ENCODE measurements around the gene SERPINB1. TPM values are rescaled to one million over a fixed set of nuclear protein-coding genes. Genes with fewer than 3 reads are reported as not detected.
"Not testable (repeated sequence)": the region's sequence is repeated elsewhere in the genome, so short reads cannot be mapped to it uniquely, and the experiment has no call there.

Gene SERPINB1
- total RNA-seq, 5 donors from 2014 or later (not counting 1 experiment from before 2014, with no cell fraction given): 40.3 to 60.9 (median 50.7) TPM

DNA sequence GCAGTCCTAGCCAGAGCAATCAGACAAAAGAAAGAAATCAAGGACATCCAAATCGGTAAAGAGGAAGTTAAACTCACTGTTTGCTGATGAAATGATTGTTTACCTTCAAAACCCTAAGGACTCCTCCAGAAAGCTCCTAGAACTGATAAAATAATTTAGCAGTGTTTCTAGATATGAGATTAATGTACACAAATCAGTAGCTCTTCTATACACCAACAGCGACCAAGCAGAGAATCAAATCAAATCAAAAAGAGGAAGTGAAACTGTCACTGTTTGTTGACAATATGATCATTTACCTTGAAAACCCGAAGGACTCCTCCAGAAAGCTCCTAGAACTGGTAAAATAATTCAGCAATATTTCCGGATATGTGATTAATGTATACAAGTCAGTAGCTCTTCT is 39.8 kb upstream of the SERPINB1 start:
- Histone ChIP-seq H3K27me3 (replicated peaks in 1 of 2; ENCODE audit: control insufficient read depth in 2 of 2, extremely low read depth in 1 of 2, insufficient read depth in 2 of 2, low read length in 1 of 2) (no peaks in the 10 kb centered on the region), H3K9me3 (no peaks in the 10 kb centered on the region), H3K36me3 (ENCODE audit: control insufficient read depth in 2 of 2, extremely low read depth in 1 of 2, insufficient read depth in 1 of 2, low read length in 1 of 2) (no peaks in the 10 kb centered on the region), H3K27ac (ENCODE audit: low read length) (peak overlapping the region; percentile 66), H3K4me1 (ENCODE audit: control insufficient read depth in 1 of 2, extremely low read depth in 1 of 2, insufficient read depth in 2 of 2, low read length in 2 of 2) (peaks cover 24 to 39% of the 10 kb centered on the region in 2 experiments), H3K4me3 (ENCODE audit: control insufficient read depth in 1 of 2, extremely low read depth in 1 of 2, low read length in 1 of 2) (peak overlapping the region in 1 of 2 donors; percentile 35)
- Mint-ChIP-seq H3K36me3 (peaks cover 7% of the 10 kb centered on the region), H3K27ac (peak overlapping the region; percentile 78 to 92), H3K27me3 (no peaks in the 10 kb centered on the region), H3K4me3 (peak overlapping the region; percentile 66 to 74 (median 67)), H3K4me1 (peaks cover 83 to 87% (median 85%) of the 10 kb centered on the region in 3 donors), H3K9me3 (peaks cover 0 to 6% (median 0%) of the 10 kb centered on the region in 3 donors)
- ChIA-PET POLR2A (interaction anchor here in 1 of 2 donors (0.8 kb wide), 1 partner anchor 10 kb away, joined by 3 read pairs; no protein-coding TSS in a partner anchor), CTCF (interaction anchor here (0.6 to 0.8 kb wide), 4 partner anchors 13 to 61 kb away, joined by 3 to 4 read pairs (median 3); no protein-coding TSS in a partner anchor)
- ATAC-seq (replicated peaks in 1 of 4) (peak in 1 of 4 experiments; percentile 28), DNase-seq (no peak)
- 0% methylated on average over 1 of the region's 4 CpGs for WGBS (ENCODE audit: insufficient coverage)

- ATAC-seq (replicated peaks in 1 of 4): peak in 3 of 4 experiments; percentile 25 to 55 (median 47)
- peak overlapping the region; percentile 57 for H3K27ac ChIP-seq (ENCODE audit: low read length)
- not testable (repeated sequence) for H3K36me3 ChIP-seq (ENCODE audit: control insufficient read depth in 2 of 2, extremely low read depth in 1 of 2, insufficient read depth in 1 of 2, low read length in 1 of 2)
These were observed 38.5 kb upstream of the SERPINB1 start for GRCh38 chr6:2880156-2880555.

DNA sequence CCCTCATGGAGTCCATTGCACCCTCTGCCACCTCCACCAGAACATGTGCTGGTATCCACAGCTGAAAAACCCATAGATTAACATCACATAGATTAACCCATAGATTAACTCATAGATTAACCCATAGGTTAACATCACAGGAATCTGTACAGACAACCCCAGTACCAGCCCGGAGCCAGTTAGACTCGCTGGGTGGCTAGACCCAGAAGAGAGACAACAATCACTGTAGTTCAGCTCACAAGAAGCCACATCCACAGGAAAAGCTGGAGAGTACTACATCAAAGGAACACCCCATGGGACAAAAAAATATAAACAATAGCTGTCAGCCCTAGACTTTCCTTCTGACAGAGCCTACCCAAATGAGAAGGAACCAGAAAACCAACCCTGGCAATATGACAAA is 36.3 kb upstream of the SERPINB1 start:
- H3K4me1 Mint-ChIP-seq: peaks cover 82 to 85% (median 82%) of the 10 kb centered on the region in 3 donors
- peak overlapping the region; percentile 79 for H3K27ac ChIP-seq (ENCODE audit: low read length)
- H3K9me3 Mint-ChIP-seq: peaks cover 0 to 6% (median 0%) of the 10 kb centered on the region in 3 donors
- peaks cover 35 to 42% of the 10 kb centered on the region in 2 experiments for H3K4me1 ChIP-seq (ENCODE audit: control insufficient read depth in 1 of 2, extremely low read depth in 1 of 2, insufficient read depth in 2 of 2, low read length in 2 of 2)
- H3K27ac Mint-ChIP-seq: peak overlapping the region; percentile 94 to 99
- H3K4me3 Mint-ChIP-seq: peak overlapping the region; percentile 61 to 86 (median 66)
- H3K27me3 ChIP-seq (replicated peaks in 1 of 2; ENCODE audit: control insufficient read depth in 2 of 2, extremely low read depth in 1 of 2, insufficient read depth in 2 of 2, low read length in 1 of 2): no peaks in the 10 kb centered on the region
- no peaks in the 10 kb centered on the region for H3K9me3 ChIP-seq
- POLR2A ChIA-PET: interaction anchor here (0.5 to 1.5 kb wide), 7 partner anchors 10 to 63 kb away, joined by 3 to 5 read pairs (median 4); no protein-coding TSS in a partner anchor
- DNase-seq: peak in 8 of 35 experiments; percentile 31 to 56 (median 40)
- ATAC-seq (replicated peaks in 1 of 4): peak; percentile 25 to 51 (median 44)
- CTCF ChIA-PET: interaction anchor here (0.8 to 2.2 kb wide), 12 partner anchors 9 to 36 kb away, joined by 3 to 26 read pairs (median 4); partner anchors contain the start of genes SERPINB1 (in 1 of the 2) and SERPINB9 (in 1 of the 2)
- H3K27me3 Mint-ChIP-seq: no peaks in the 10 kb centered on the region
- no CpG with 5 or more reads among the region's 2 CpGs for WGBS (ENCODE audit: insufficient coverage)
- H3K36me3 ChIP-seq (ENCODE audit: control insufficient read depth in 2 of 2, extremely low read depth in 1 of 2, insufficient read depth in 1 of 2, low read length in 1 of 2): no peaks in the 10 kb centered on the region
- no peaks in the 10 kb centered on the region for H3K36me3 Mint-ChIP-seq
- no peak overlapping the region for H3K4me3 ChIP-seq (ENCODE audit: control insufficient read depth in 1 of 2, extremely low read depth in 1 of 2, low read length in 1 of 2)

More at GRCh38 chr6:2880156-2880555, 38.5 kb upstream of the SERPINB1 start:
- not testable (repeated sequence) for H3K36me3 Mint-ChIP-seq; H3K27me3 Mint-ChIP-seq; H3K27me3 ChIP-seq (replicated peaks in 1 of 2; ENCODE audit: control insufficient read depth in 2 of 2, extremely low read depth in 1 of 2, insufficient read depth in 2 of 2, low read length in 1 of 2); H3K9me3 Mint-ChIP-seq; H3K9me3 ChIP-seq
- H3K4me1 ChIP-seq (ENCODE audit: control insufficient read depth in 1 of 2, extremely low read depth in 1 of 2, insufficient read depth in 2 of 2, low read length in 2 of 2): peaks cover 30 to 35% of the 10 kb centered on the region in 2 experiments
- no CpG with 5 or more reads among the region's 2 CpGs for WGBS (ENCODE audit: insufficient coverage)
- peaks cover 75 to 81% (median 77%) of the 10 kb centered on the region in 3 donors for H3K4me1 Mint-ChIP-seq
- H3K4me3 ChIP-seq (ENCODE audit: control insufficient read depth in 1 of 2, extremely low read depth in 1 of 2, low read length in 1 of 2): peak overlapping the region in 1 of 2 donors; percentile 35
- POLR2A ChIA-PET: interaction anchor here in 1 of 2 donors (1.3 kb wide), 1 partner anchor 21 kb away, joined by 3 read pairs; no protein-coding TSS in a partner anchor
- peak in 3 of 35 experiments; percentile 33 to 62 (median 47) for DNase-seq
- CTCF ChIA-PET: interaction anchor here in 1 of 2 donors (0.7 to 1.2 kb wide), 3 partner anchors 10 to 33 kb away, joined by 3 to 7 read pairs (median 5); no protein-coding TSS in a partner anchor
- H3K4me3 Mint-ChIP-seq: peak overlapping the region; percentile 66 to 74 (median 67)
- H3K27ac Mint-ChIP-seq: peak overlapping the region; percentile 78 to 92

GRCh38 chr6:2877057-2877882 is 35.6 kb upstream of the SERPINB1 start:
- peak overlapping the region; percentile 79 for H3K27ac ChIP-seq (ENCODE audit: low read length)
- ATAC-seq (replicated peaks in 1 of 4): no peak

DNA sequence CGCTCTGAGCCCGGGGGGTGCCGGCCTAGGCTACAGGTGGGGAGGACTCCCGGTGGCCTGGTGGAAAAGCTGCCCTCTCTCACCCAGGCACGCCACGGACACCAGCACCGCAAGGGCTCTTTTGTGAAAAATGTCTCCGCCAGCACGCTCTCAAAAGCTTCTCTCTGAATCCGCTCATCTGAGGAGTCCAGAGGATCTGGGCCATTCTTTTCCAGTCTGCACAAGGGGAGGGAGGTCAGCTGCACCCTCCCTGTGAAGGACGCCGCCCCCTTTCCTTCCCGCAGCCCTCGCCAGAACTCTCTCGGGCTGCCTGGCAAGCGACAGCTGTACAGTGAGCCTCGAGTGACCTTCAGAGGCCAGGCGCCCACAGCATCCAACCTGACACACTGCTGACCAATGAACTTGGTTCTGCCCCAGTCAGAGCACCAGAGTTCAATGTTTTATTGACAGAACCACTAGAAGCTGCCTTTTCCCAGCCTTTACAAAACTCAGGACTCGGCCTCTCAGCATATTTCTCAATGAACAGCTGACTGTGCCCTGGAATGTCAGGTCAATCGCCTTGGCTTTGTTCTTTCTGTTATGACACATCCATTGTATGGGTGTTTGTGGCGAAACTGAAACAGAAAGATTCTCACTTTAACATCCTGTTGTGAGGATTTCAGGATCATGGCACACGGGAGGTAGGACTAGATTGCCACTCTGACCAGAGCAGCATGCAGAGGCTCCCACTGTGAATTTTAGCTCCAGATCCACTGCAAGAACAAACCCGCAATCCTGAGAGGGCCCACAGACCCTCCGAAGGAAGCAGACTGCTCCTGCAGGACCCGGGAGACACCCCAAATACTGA is 34.8 kb upstream of the SERPINB1 start:
- ATAC-seq (replicated peaks in 1 of 4): peak; percentile 3 to 24 (median 10)
- peak overlapping the region; percentile 66 to 88 (median 86) for H3K4me3 Mint-ChIP-seq
- H3K27me3 ChIP-seq (replicated peaks in 1 of 2; ENCODE audit: control insufficient read depth in 2 of 2, extremely low read depth in 1 of 2, insufficient read depth in 2 of 2, low read length in 1 of 2): no peaks in the 10 kb centered on the region
- H3K27me3 Mint-ChIP-seq: no peaks in the 10 kb centered on the region
- H3K4me1 Mint-ChIP-seq: peaks cover 77 to 85% (median 83%) of the 10 kb centered on the region in 3 donors
- peak overlapping the region; percentile 94 to 99 for H3K27ac Mint-ChIP-seq
- peak overlapping the region; percentile 79 for H3K27ac ChIP-seq (ENCODE audit: low read length)
- WGBS (ENCODE audit: insufficient coverage): 18% methylated on average over 15 of the region's 25 CpGs
- POLR2A ChIA-PET: interaction anchor here (0.5 to 1.4 kb wide), 6 partner anchors 9 to 123 kb away, joined by 3 to 8 read pairs (median 4); no protein-coding TSS in a partner anchor
- H3K4me1 ChIP-seq (ENCODE audit: control insufficient read depth in 1 of 2, extremely low read depth in 1 of 2, insufficient read depth in 2 of 2, low read length in 2 of 2): peaks cover 32 to 42% of the 10 kb centered on the region in 2 experiments
- DNase-seq: peak in 1 of 35 experiments; percentile 55
- no peaks in the 10 kb centered on the region for H3K9me3 ChIP-seq
- H3K4me3 ChIP-seq (ENCODE audit: control insufficient read depth in 1 of 2, extremely low read depth in 1 of 2, low read length in 1 of 2): peak overlapping the region in 1 of 2 donors; percentile 73
- no peaks in the 10 kb centered on the region for H3K9me3 Mint-ChIP-seq
- no peaks in the 10 kb centered on the region for H3K36me3 Mint-ChIP-seq
- CTCF ChIA-PET: interaction anchor here in 1 of 2 donors (0.6 to 2.2 kb wide), 3 partner anchors 12 to 30 kb away, joined by 3 to 15 read pairs (median 4); no protein-coding TSS in a partner anchor
- H3K36me3 ChIP-seq (ENCODE audit: control insufficient read depth in 2 of 2, extremely low read depth in 1 of 2, insufficient read depth in 1 of 2, low read length in 1 of 2): no peaks in the 10 kb centered on the region

More at GRCh38 chr6:2877057-2877882, 35.6 kb upstream of the SERPINB1 start:
- 94% methylated on average over 7 of the region's 13 CpGs for WGBS (ENCODE audit: insufficient coverage)
- Histone ChIP-seq H3K27me3 (replicated peaks in 1 of 2; ENCODE audit: control insufficient read depth in 2 of 2, extremely low read depth in 1 of 2, insufficient read depth in 2 of 2, low read length in 1 of 2) (no peaks in the 10 kb centered on the region), H3K9me3 (no peaks in the 10 kb centered on the region), H3K4me3 (ENCODE audit: control insufficient read depth in 1 of 2, extremely low read depth in 1 of 2, low read length in 1 of 2) (no peak overlapping the region), H3K36me3 (ENCODE audit: control insufficient read depth in 2 of 2, extremely low read depth in 1 of 2, insufficient read depth in 1 of 2, low read length in 1 of 2) (no peaks in the 10 kb centered on the region), H3K4me1 (ENCODE audit: control insufficient read depth in 1 of 2, extremely low read depth in 1 of 2, insufficient read depth in 2 of 2, low read length in 2 of 2) (peaks cover 35 to 42% of the 10 kb centered on the region in 2 experiments)
- DNase-seq: no peak
- H3K4me3 Mint-ChIP-seq: peak overlapping the region; percentile 66 to 88 (median 86)
- H3K36me3 Mint-ChIP-seq: no peaks in the 10 kb centered on the region
- CTCF ChIA-PET: interaction anchor here (0.9 to 2.2 kb wide), 9 partner anchors 8 to 34 kb away, joined by 3 to 26 read pairs (median 4); no protein-coding TSS in a partner anchor
- H3K27ac Mint-ChIP-seq: peak overlapping the region; percentile 94 to 99
- H3K4me1 Mint-ChIP-seq: peaks cover 83 to 89% (median 89%) of the 10 kb centered on the region in 3 donors
- POLR2A ChIA-PET: interaction anchor here (0.5 to 1.5 kb wide), 6 partner anchors 14 to 122 kb away, joined by 3 to 8 read pairs (median 4); no protein-coding TSS in a partner anchor
- peaks cover 0 to 6% (median 0%) of the 10 kb centered on the region in 3 donors for H3K9me3 Mint-ChIP-seq
- no peaks in the 10 kb centered on the region for H3K27me3 Mint-ChIP-seq
